HepG2 (cell line): ENCODE data around the gene MDP1. TPM values are rescaled to one million over a fixed set of nuclear protein-coding genes. Genes with fewer than 3 reads are reported as not detected.

Experiments used
- AGO1 ChIP-seq: fragments of 200-400 bp; formaldehyde crosslinking; IDR thresholded peaks from 2 replicates; pipeline ENCODE4 v1.6.1; 2017; ENCODE audit warnings: mild to moderate bottlenecking, low read depth, low read length, moderate library complexity; ENCODE audit not compliant: poor library complexity, severe bottlenecking
- ATF5 ChIP-seq: sonication (generic); formaldehyde crosslinking; IDR thresholded peaks from 2 replicates; pipeline ENCODE4 v1.4.0; 2020; ENCODE audit warnings: mild to moderate bottlenecking, low read depth, missing genetic modification reagents
- MXI1 ChIP-seq: IDR thresholded peaks from 3 replicates; pipeline ENCODE4 v1.6.1; 2012; ENCODE audit warnings: low read depth, low read length, inconsistent platforms, borderline replicate concordance
- SP1 ChIP-seq, 2 experiments: fragments of 450-650 bp in 1 of 2; sonication (generic) in 1 of 2; formaldehyde crosslinking in 1 of 2; IDR thresholded peaks; 2 replicates each; pipeline versions ENCODE4 v1.4.0 to v1.6.1; 2016 to 2020; ENCODE audit warnings: missing genetic modification reagents in 1 of 2
- U2AF2 ChIP-seq: fragments of 200-400 bp; formaldehyde crosslinking; IDR thresholded peaks from 2 replicates; pipeline ENCODE4 v1.6.1; 2017; ENCODE audit warnings: low read depth, mild to moderate bottlenecking, low read length
- ZBTB8A ChIP-seq: sonication (generic); formaldehyde crosslinking; IDR thresholded peaks from 2 replicates; pipeline ENCODE4 v1.4.0; 2020; ENCODE audit warnings: mild to moderate bottlenecking, low read depth, missing genetic modification reagents, borderline replicate concordance
- ZFYVE20 ChIP-seq: sonication (generic); formaldehyde crosslinking; IDR thresholded peaks from 2 replicates; pipeline ENCODE4 v1.8.0; 2023; ENCODE audit warnings: low read depth, mild to moderate bottlenecking, moderate library complexity, missing genetic modification reagents, borderline replicate concordance
- ZKSCAN5 ChIP-seq: sonication (generic); formaldehyde crosslinking; IDR thresholded peaks from 2 replicates; pipeline ENCODE4 v1.5.1; 2020; ENCODE audit warnings: mild to moderate bottlenecking, missing genetic modification reagents
- ZNF547 ChIP-seq: sonication (generic); formaldehyde crosslinking; IDR thresholded peaks from 2 replicates; pipeline ENCODE4 v1.5.1; 2020; ENCODE audit warnings: mild to moderate bottlenecking, missing genetic modification reagents
- ZNF639 ChIP-seq: conservative IDR thresholded peaks from 2 replicates; pipeline ENCODE4 v1.6.1; 2018; ENCODE audit warnings: missing genetic modification reagents
- ZNF652 ChIP-seq: IDR thresholded peaks from 2 replicates; pipeline ENCODE4 v1.6.1; 2016; ENCODE audit warnings: low read depth, borderline replicate concordance
- ZNF773 ChIP-seq: sonication (generic); formaldehyde crosslinking; IDR thresholded peaks from 2 replicates; pipeline ENCODE4 v1.4.0; 2020; ENCODE audit warnings: missing genetic modification reagents, borderline replicate concordance
- ZNF839 ChIP-seq: sonication (generic); formaldehyde crosslinking; IDR thresholded peaks from 2 replicates; pipeline ENCODE4 v1.4.0; 2020; ENCODE audit warnings: missing genetic modification reagents, mild to moderate bottlenecking, borderline replicate concordance
- polyA plus RNA-seq, 8 experiments: library from polyadenylated mRNA; depleted of rRNA in 3 of 8; stranded (reverse) in 7 of 8; unstranded in 1 of 8; fragments of >200 nt; fragmentation: Illumina TruSeq in 4 of 8; extraction: Trizol in 4 of 8; gene quantifications; 2 replicates each; pipeline versions ENCODE4 v1.2.1 to v1.2.3, GENCODE V29; 2011 to 2016; ENCODE audit warnings: low read depth in 4 of 8, missing spikeins in 1 of 8, mixed read lengths in 1 of 8; ENCODE audit not compliant: insufficient read depth in 1 of 8
- total RNA-seq, 5 experiments: library from RNA; depleted of rRNA; stranded (reverse); fragments of >200 nt; fragmentation: Illumina TruSeq; extraction: Trizol; gene quantifications; 2 replicates each; pipeline ENCODE4 v1.2.3, GENCODE V29; 2016; ENCODE audit warnings: low read depth in 1 of 5
- TF ChIP-seq, protein P1 (sequence below): IDR thresholded peaks from 2 replicates; pipeline ENCODE4 v1.6.1; 2016; ENCODE audit warnings: low read depth
- TF ChIP-seq, protein P2 (sequence below): sonication (generic); formaldehyde crosslinking; IDR thresholded peaks from 2 replicates; pipeline ENCODE4 v1.5.0; 2020; ENCODE audit warnings: mild to moderate bottlenecking, missing genetic modification reagents
- TF ChIP-seq, protein P3 (sequence below), 2 experiments: IDR thresholded peaks; 2 replicates each; pipeline ENCODE4 v1.6.1; 2011 to 2012; ENCODE audit warnings: low read length in 2 of 2, borderline replicate concordance in 1 of 2, low read depth in 1 of 2, mild to moderate bottlenecking in 1 of 2, moderate library complexity in 1 of 2

The MDP1 gene
- total and polyA plus RNA-seq, 2 of the 13 experiments (the other 11 are each of a cell fraction or from before 2014, with no cell fraction given) = 44.1 to 48.7 TPM

DNA sequence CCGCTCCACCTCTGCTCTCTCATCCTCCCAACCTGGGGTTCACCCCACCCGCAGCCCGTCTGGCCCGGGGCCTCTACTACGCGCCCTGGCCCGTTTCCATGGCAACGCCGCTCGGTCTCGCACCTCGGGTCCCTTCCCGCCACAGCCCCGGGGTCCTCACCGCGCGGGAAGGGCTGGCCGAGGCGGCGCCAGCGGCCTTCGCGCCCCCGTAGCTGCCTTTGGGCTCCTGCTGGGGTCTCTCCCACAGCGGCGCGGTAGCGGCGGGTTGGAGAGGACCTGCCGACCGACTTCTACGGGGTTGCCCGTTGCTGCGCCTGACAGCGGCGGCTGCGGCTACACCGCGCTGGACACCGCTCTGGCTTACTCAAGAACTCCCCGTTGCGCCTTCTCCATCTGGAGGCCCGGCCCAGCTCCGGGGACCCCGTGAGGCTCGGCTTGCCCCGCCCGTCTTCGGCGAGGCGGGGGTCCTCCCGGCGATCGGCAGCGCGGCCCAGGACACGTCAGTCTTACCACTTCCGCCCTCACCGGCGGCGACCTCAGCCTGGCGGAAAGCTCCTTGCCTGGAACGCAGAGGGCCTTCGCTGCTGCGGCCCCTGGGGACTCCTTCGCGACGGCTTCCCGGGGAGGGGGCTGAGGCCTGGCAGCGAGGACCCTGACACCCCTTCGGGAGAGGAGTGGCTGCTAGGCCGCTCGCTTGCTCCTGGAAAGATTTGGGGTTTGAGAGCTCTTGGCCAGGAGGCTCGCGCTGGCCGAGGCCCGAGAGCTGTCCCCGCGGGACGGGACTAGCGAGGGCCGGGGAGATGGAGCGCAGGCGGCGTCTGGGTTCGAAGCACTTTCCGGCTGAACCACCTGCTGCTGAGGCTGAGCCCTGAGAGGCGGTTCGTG, 20.4 kb downstream of the MDP1 start, which contains the start of gene TM9SF1 (continued):
- TF ChIP-seq, protein P1, sequence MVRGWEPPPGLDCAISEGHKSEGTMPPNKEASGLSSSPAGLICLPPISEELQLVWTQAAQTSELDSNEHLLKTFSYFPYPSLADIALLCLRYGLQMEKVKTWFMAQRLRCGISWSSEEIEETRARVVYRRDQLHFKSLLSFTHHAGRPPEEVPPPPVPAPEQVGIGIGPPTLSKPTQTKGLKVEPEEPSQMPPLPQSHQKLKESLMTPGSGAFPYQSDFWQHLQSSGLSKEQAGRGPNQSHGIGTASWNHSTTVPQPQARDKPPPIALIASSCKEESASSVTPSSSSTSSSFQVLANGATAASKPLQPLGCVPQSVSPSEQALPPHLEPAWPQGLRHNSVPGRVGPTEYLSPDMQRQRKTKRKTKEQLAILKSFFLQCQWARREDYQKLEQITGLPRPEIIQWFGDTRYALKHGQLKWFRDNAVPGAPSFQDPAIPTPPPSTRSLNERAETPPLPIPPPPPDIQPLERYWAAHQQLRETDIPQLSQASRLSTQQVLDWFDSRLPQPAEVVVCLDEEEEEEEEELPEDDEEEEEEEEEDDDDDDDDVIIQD (CRISPR knock-in tag) = 0 out of 2 replicates have a peak, but pooled peaks have one; percentile 66
- TF ChIP-seq, protein P2, sequence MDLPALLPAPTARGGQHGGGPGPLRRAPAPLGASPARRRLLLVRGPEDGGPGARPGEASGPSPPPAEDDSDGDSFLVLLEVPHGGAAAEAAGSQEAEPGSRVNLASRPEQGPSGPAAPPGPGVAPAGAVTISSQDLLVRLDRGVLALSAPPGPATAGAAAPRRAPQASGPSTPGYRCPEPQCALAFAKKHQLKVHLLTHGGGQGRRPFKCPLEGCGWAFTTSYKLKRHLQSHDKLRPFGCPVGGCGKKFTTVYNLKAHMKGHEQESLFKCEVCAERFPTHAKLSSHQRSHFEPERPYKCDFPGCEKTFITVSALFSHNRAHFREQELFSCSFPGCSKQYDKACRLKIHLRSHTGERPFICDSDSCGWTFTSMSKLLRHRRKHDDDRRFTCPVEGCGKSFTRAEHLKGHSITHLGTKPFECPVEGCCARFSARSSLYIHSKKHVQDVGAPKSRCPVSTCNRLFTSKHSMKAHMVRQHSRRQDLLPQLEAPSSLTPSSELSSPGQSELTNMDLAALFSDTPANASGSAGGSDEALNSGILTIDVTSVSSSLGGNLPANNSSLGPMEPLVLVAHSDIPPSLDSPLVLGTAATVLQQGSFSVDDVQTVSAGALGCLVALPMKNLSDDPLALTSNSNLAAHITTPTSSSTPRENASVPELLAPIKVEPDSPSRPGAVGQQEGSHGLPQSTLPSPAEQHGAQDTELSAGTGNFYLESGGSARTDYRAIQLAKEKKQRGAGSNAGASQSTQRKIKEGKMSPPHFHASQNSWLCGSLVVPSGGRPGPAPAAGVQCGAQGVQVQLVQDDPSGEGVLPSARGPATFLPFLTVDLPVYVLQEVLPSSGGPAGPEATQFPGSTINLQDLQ (CRISPR knock-in tag) = no peak
- TF ChIP-seq ZNF839 (CRISPR knock-in tag) = peak; percentile 100
- peak; percentile 19 for TF ChIP-seq ZNF652 (CRISPR knock-in tag)
- TF ChIP-seq, protein P3, sequence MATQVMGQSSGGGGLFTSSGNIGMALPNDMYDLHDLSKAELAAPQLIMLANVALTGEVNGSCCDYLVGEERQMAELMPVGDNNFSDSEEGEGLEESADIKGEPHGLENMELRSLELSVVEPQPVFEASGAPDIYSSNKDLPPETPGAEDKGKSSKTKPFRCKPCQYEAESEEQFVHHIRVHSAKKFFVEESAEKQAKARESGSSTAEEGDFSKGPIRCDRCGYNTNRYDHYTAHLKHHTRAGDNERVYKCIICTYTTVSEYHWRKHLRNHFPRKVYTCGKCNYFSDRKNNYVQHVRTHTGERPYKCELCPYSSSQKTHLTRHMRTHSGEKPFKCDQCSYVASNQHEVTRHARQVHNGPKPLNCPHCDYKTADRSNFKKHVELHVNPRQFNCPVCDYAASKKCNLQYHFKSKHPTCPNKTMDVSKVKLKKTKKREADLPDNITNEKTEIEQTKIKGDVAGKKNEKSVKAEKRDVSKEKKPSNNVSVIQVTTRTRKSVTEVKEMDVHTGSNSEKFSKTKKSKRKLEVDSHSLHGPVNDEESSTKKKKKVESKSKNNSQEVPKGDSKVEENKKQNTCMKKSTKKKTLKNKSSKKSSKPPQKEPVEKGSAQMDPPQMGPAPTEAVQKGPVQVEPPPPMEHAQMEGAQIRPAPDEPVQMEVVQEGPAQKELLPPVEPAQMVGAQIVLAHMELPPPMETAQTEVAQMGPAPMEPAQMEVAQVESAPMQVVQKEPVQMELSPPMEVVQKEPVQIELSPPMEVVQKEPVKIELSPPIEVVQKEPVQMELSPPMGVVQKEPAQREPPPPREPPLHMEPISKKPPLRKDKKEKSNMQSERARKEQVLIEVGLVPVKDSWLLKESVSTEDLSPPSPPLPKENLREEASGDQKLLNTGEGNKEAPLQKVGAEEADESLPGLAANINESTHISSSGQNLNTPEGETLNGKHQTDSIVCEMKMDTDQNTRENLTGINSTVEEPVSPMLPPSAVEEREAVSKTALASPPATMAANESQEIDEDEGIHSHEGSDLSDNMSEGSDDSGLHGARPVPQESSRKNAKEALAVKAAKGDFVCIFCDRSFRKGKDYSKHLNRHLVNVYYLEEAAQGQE (IDR thresholded peaks at IDR 0.05; ENCODE audit: borderline replicate concordance in 1 of 2, low read depth in 1 of 2, low read length in 2 of 2) = no peak; a peak in 2 of 4 replicates
- peak; percentile 94 for TF ChIP-seq ZNF773 (CRISPR knock-in tag)
- TF ChIP-seq ZFYVE20 (CRISPR knock-in tag) = peak; percentile 91
- TF ChIP-seq ATF5 (CRISPR knock-in tag) = peak; percentile 96
- no peak for TF ChIP-seq SP1 (IDR thresholded peaks at IDR 0.05)
- TF ChIP-seq SP1 (CRISPR knock-in tag; IDR thresholded peaks at IDR 0.05) = peak; percentile 88
- peak; percentile 94 for TF ChIP-seq AGO1
- peak; percentile 73; the same call in 2 of the 3 replicates for TF ChIP-seq MXI1
- peak; percentile 100 for TF ChIP-seq ZNF547 (CRISPR knock-in tag)
- TF ChIP-seq U2AF2 = peak; percentile 17; the same call in 1 of the 2 replicates
- TF ChIP-seq ZBTB8A = peak; percentile 98
- peak; percentile 78; the same call in 1 of the 2 replicates for TF ChIP-seq ZKSCAN5
- peak; percentile 96 for TF ChIP-seq ZNF639
